CD4-positive, CD25-positive, alpha-beta regulatory T cell (primary cell): ENCODE measurements around the gene ARHGAP8. TPM values are rescaled to one million over a fixed set of nuclear protein-coding genes. Genes with fewer than 3 reads are reported as not detected.

ENCODE experiments used
- ATAC-seq, 2 donors: fragments of 150-1000 bp; cut with Tn5 transposase; one replicate each; pipeline ENCODE4 v1.10.0; 2021; ENCODE audit warnings: low read depth in 2 of 2, moderate number of reproducible peaks in 2 of 2, moderate library complexity in 1 of 2
- DNase-seq, 3 donors: peaks; one replicate each; pipeline versions ENCODE4 v3.0.0 to v3.0.0-alpha.2; 2012 to 2022; ENCODE audit warnings: mixed read lengths in 1 of 3
- H3K27ac ChIP-seq: one replicate; pipeline ENCODE4 v1.7.0; 2013; ENCODE audit warnings: mild to moderate bottlenecking, low read length; ENCODE audit not compliant: insufficient read depth, poor library complexity, severe bottlenecking
- H3K27me3 ChIP-seq: one replicate; pipeline ENCODE4 v1.7.0; 2013; ENCODE audit warnings: low read length; ENCODE audit not compliant: control insufficient read depth, insufficient read depth
- H3K36me3 ChIP-seq: one replicate; pipeline ENCODE4 v1.7.0; 2013; ENCODE audit warnings: mild to moderate bottlenecking, low read length, moderate library complexity; ENCODE audit not compliant: control insufficient read depth, insufficient read depth
- H3K4me1 ChIP-seq: 2 replicates; pipeline ENCODE4 v1.7.0; 2013; ENCODE audit warnings: mild to moderate bottlenecking, low read length; ENCODE audit not compliant: insufficient read depth, control insufficient read depth, poor library complexity, severe bottlenecking
- H3K4me3 ChIP-seq: one replicate; pipeline ENCODE4 v1.7.0; 2013; ENCODE audit warnings: low read depth, mild to moderate bottlenecking, low read length, moderate library complexity
- H3K9me3 ChIP-seq, 2 experiments: 1 replicate in 1 of 2; 2 replicates in 1 of 2; pipeline ENCODE4 v1.7.0; 2013; ENCODE audit warnings: low read length in 2 of 2, mild to moderate bottlenecking in 1 of 2, moderate library complexity in 1 of 2; ENCODE audit not compliant: control insufficient read depth in 2 of 2
- H3K27ac Mint-ChIP-seq, 3 donors: one replicate each; pipeline ENCODE4 v1.8.0; 2020 to 2022; ENCODE audit warnings: mild to moderate bottlenecking in 3 of 3, mixed read lengths in 3 of 3, moderate library complexity in 2 of 3
- H3K27me3 Mint-ChIP-seq: one replicate; pipeline ENCODE4 v1.8.0; 2022; ENCODE audit warnings: mild to moderate bottlenecking, mixed read lengths
- H3K36me3 Mint-ChIP-seq: one replicate; pipeline ENCODE4 v1.8.0; 2020; ENCODE audit warnings: mixed read lengths
- H3K4me1 Mint-ChIP-seq, 4 donors: one replicate each; pipeline ENCODE4 v1.8.0; 2020 to 2022; ENCODE audit warnings: mixed read lengths in 4 of 4, mild to moderate bottlenecking in 1 of 4
- H3K4me3 Mint-ChIP-seq, 4 donors: one replicate each; pipeline ENCODE4 v1.8.0; 2020 to 2022; ENCODE audit warnings: mild to moderate bottlenecking in 4 of 4, mixed read lengths in 4 of 4, moderate library complexity in 3 of 4
- H3K9me3 Mint-ChIP-seq, 7 donors: one replicate each; pipeline ENCODE4 v1.8.0; 2020 to 2022; ENCODE audit warnings: mixed read lengths in 7 of 7, mild to moderate bottlenecking in 3 of 7, moderate library complexity in 2 of 7
- polyA plus RNA-seq, 4 donors: library from polyadenylated mRNA; unstranded; fragments of 300-500 nt; fragmentation: Illumina TruSeq; gene quantifications; one replicate each; pipeline ENCODE4 v1.2.3, GENCODE V29; 2021
- total RNA-seq: library from RNA; stranded (reverse); gene quantifications from one replicate; pipeline ENCODE4 v1.2.3, GENCODE V29; 2022

Gene ARHGAP8
- total and polyA plus RNA-seq, 5 donors from 2014 or later = 0.18 to 2.6 (median 0.51) TPM; not detected in 1

DNA sequence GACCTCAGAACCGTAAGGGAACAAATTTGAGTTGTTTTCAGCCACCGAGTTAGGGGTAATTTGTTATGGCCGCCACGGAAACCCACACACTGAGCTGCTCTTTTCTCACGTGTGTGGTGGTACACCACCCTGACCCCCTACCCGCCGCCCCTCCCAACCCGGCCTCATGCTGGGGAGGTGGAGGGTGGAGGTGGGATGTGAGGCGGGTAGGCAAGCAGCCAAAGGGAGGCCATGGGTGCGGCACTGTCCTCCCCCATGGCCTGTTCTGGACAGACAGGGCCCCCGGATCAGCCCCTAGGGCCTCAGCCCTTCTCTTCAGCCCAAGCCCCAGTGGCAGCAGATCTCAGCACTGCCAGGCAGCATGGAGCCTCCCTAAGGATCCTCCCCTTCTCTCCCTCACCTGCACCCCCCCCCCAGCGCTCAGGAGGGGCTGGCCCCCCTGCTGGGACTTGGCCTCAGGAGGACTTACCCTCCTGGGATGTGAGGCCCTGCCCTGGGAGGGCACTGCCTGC lies 42.4 kb upstream of the ARHGAP8 start:
- Mint-ChIP-seq H3K27ac (no peak overlapping the region), H3K4me3 (no peak overlapping the region), H3K36me3 (peaks cover 4% of the 10 kb centered on the region), H3K9me3 (no peaks in the 10 kb centered on the region), H3K27me3 (no peaks in the 10 kb centered on the region), H3K4me1 (peaks cover 0 to 34% (median 4%) of the 10 kb centered on the region in 4 donors)
- Histone ChIP-seq H3K4me1 (peaks cover 12% of the 10 kb centered on the region), H3K4me3 (no peak overlapping the region), H3K27ac (no peak overlapping the region), H3K27me3 (no peaks in the 10 kb centered on the region), H3K36me3 (peaks cover 3% of the 10 kb centered on the region), H3K9me3 (no peaks in the 10 kb centered on the region)
- DNase-seq (no peak), ATAC-seq (no peak)

DNA sequence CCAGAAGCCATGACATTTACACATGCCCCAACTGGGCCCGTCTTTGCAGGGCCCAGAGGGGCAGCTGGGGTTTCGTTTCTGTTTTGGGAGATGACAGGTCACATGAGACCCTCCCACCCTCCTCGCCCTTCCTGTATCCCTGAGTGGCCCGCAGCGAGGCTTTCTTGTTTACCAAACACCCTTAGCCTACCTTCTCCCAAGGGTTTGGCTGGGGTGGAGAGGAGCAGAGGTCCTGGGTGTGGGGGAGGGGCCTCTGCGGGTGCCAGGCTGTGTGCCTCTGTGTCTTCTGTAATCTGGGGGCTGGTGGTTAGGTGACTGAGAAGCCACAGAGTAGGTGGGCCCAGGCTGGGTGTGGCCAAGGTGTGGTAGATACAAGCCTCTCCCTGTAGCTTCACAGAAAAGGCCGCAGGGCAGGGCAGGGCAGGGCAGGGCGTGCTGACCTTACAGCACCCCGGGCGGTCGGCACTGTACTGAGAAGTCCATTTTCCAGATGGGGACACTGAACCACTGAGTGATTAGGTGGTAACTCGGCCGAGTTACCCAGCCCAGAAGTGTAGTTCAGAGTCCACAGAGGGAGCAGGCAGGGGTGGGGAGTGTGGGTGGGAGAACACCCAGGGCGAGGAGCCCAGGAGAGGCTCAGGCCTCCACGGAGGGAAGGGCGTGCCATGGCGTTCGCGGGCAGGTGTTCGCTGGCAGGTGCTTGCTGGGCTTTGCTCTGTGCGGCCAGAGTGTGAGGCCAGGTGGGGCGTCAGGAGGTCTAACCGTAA lies 41.7 kb upstream of the ARHGAP8 start:
- Mint-ChIP-seq H3K9me3 (no peaks in the 10 kb centered on the region), H3K27me3 (no peaks in the 10 kb centered on the region), H3K4me1 (peaks cover 0 to 31% (median 4%) of the 10 kb centered on the region in 4 donors), H3K36me3 (no peaks in the 10 kb centered on the region), H3K4me3 (peak overlapping the region in 2 of 4 donors; percentile 43 to 54), H3K27ac (peak overlapping the region in 2 of 3 donors; percentile 78 to 87)
- H3K36me3 ChIP-seq = peaks cover 6% of the 10 kb centered on the region
- ATAC-seq (peak in 1 of 2 donors; percentile 16), DNase-seq (peak in 1 of 3 donors; percentile 31)
- peaks cover 12% of the 10 kb centered on the region for H3K4me1 ChIP-seq
- H3K27me3 ChIP-seq = no peaks in the 10 kb centered on the region
- H3K9me3 ChIP-seq = no peaks in the 10 kb centered on the region
- H3K4me3 ChIP-seq = no peak overlapping the region
- H3K27ac ChIP-seq = no peak overlapping the region

GRCh38 chr22:44711241-44711560 lies 41.2 kb upstream of the ARHGAP8 start:
- H3K9me3 Mint-ChIP-seq = no peaks in the 10 kb centered on the region
- no peak overlapping the region for H3K4me3 Mint-ChIP-seq
- no peaks in the 10 kb centered on the region for H3K9me3 ChIP-seq
- H3K36me3 Mint-ChIP-seq = no peaks in the 10 kb centered on the region
- no peaks in the 10 kb centered on the region for H3K27me3 ChIP-seq
- H3K4me3 ChIP-seq = no peak overlapping the region
- peaks cover 6% of the 10 kb centered on the region for H3K36me3 ChIP-seq
- H3K4me1 ChIP-seq = peaks cover 12% of the 10 kb centered on the region
- H3K4me1 Mint-ChIP-seq = peaks cover 0 to 28% (median 5%) of the 10 kb centered on the region in 4 donors
- no peak for DNase-seq
- no peak overlapping the region for H3K27ac ChIP-seq
- no peak overlapping the region for H3K27ac Mint-ChIP-seq
- no peaks in the 10 kb centered on the region for H3K27me3 Mint-ChIP-seq
- no peak for ATAC-seq

GRCh38 chr22:44711690-44712555 lies 40.5 kb upstream of the ARHGAP8 start:
- DNase-seq (no peak), ATAC-seq (no peak)
- no peak overlapping the region for H3K27ac Mint-ChIP-seq
- Histone ChIP-seq H3K36me3 (peaks cover 12% of the 10 kb centered on the region), H3K27ac (no peak overlapping the region), H3K9me3 (no peaks in the 10 kb centered on the region), H3K27me3 (no peaks in the 10 kb centered on the region), H3K4me1 (peaks cover 12% of the 10 kb centered on the region), H3K4me3 (no peak overlapping the region)
- H3K4me1 Mint-ChIP-seq = peaks cover 0 to 26% (median 5%) of the 10 kb centered on the region in 4 donors
- no peaks in the 10 kb centered on the region for H3K36me3 Mint-ChIP-seq
- H3K4me3 Mint-ChIP-seq = no peak overlapping the region
- H3K9me3 Mint-ChIP-seq = no peaks in the 10 kb centered on the region
- no peaks in the 10 kb centered on the region for H3K27me3 Mint-ChIP-seq

DNA sequence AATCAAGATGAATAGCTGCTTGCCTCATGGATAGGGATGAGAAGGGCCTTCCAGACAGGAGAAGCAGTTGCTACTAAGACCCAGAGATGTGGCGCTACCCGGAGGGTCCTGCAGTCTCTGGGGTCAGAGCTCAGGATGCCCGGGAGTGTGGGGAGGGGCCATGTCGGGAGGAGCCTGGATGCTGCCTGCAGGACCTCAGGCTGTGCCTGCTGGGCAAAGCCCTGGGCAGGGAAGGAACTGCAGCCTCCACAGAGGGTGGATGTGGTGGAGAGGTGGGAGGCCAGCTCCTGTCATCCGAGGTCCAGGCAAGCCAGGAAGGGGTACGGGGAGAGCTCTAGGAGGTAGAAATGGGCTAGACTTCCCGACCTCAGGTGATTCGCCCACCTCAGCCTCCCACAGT lies 39.4 kb upstream of the ARHGAP8 start:
- H3K4me3 Mint-ChIP-seq = no peak overlapping the region
- H3K27ac Mint-ChIP-seq = no peak overlapping the region
- Histone ChIP-seq H3K9me3 (no peaks in the 10 kb centered on the region), H3K36me3 (peaks cover 12% of the 10 kb centered on the region), H3K4me3 (no peak overlapping the region), H3K27me3 (no peaks in the 10 kb centered on the region), H3K4me1 (peaks cover 12% of the 10 kb centered on the region), H3K27ac (no peak overlapping the region)
- H3K9me3 Mint-ChIP-seq = no peaks in the 10 kb centered on the region
- no peak for ATAC-seq
- no peaks in the 10 kb centered on the region for H3K36me3 Mint-ChIP-seq
- no peaks in the 10 kb centered on the region for H3K27me3 Mint-ChIP-seq
- no peak for DNase-seq
- H3K4me1 Mint-ChIP-seq = peaks cover 0 to 26% (median 5%) of the 10 kb centered on the region in 4 donors

GRCh38 chr22:44714703-44715350 lies 37.5 kb upstream of the ARHGAP8 start:
- H3K36me3 Mint-ChIP-seq = peaks cover 5% of the 10 kb centered on the region
- no peaks in the 10 kb centered on the region for H3K27me3 Mint-ChIP-seq
- Histone ChIP-seq H3K9me3 (no peaks in the 10 kb centered on the region), H3K27me3 (no peaks in the 10 kb centered on the region), H3K27ac (no peak overlapping the region), H3K4me1 (peaks cover 11% of the 10 kb centered on the region), H3K36me3 (peaks cover 12% of the 10 kb centered on the region), H3K4me3 (no peak overlapping the region)
- no peak for DNase-seq
- H3K4me1 Mint-ChIP-seq = peaks cover 0 to 27% (median 7%) of the 10 kb centered on the region in 4 donors
- no peak overlapping the region for H3K4me3 Mint-ChIP-seq
- no peak for ATAC-seq
- H3K9me3 Mint-ChIP-seq = no peaks in the 10 kb centered on the region
- no peak overlapping the region for H3K27ac Mint-ChIP-seq

GRCh38 chr22:44718418-44718817 lies 34.0 kb upstream of the ARHGAP8 start:
- Mint-ChIP-seq H3K27me3 (no peaks in the 10 kb centered on the region), H3K27ac (peak overlapping the region in 1 of 3 donors; percentile 56), H3K36me3 (peaks cover 5% of the 10 kb centered on the region), H3K4me3 (no peak overlapping the region), H3K9me3 (no peaks in the 10 kb centered on the region), H3K4me1 (peaks cover 0 to 13% (median 4%) of the 10 kb centered on the region in 4 donors)
- Histone ChIP-seq H3K27ac (no peak overlapping the region), H3K4me3 (no peak overlapping the region), H3K36me3 (peaks cover 17% of the 10 kb centered on the region), H3K4me1 (no peaks in the 10 kb centered on the region), H3K9me3 (no peaks in the 10 kb centered on the region), H3K27me3 (no peaks in the 10 kb centered on the region)
- ATAC-seq (no peak), DNase-seq (no peak)
